Choroid plexus epithelial cell (primary cell): ENCODE results near the gene SND1.

ENCODE experiments used
- DNase-seq: peaks from one replicate; pipeline ENCODE4 v3.0.0-alpha.2; 2010; ENCODE audit warnings: low read depth
- H3K4me3 ChIP-seq: 2 replicates; pipeline ENCODE4 v1.5.1; 2011; ENCODE audit warnings: low read depth, mild to moderate bottlenecking, control low read depth, low read length, moderate library complexity
- TF ChIP-seq, protein P1 (sequence below): conservative IDR thresholded peaks from 2 replicates; pipeline ENCODE4 v1.5.1; 2011; ENCODE audit warnings: low read depth, mild to moderate bottlenecking, control low read depth, inconsistent platforms, low read length, moderate library complexity

The SND1 gene

DNA sequence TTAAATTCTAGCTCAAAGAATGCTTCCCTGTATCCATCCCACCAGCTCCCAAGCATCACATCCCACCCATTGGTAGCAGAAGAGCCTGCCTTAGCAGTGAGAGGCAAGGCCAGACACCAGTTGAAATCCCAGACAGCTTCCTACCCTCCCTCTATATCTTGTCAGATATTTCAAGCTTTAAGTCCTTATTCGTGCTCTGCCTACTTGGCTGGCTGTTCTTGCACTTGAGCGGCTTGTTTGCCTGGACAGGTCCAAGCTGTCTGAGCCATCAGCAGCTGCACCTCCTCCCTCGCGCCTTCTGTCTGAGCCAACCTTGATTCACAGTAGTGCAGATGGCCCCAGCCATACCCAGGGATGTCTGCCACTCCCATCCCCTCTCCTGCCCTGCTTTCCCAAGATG, 362.8 kb downstream of the SND1 start:
- no peak for DNase-seq
- no peak overlapping the region for H3K4me3 ChIP-seq
- TF ChIP-seq, protein P1, sequence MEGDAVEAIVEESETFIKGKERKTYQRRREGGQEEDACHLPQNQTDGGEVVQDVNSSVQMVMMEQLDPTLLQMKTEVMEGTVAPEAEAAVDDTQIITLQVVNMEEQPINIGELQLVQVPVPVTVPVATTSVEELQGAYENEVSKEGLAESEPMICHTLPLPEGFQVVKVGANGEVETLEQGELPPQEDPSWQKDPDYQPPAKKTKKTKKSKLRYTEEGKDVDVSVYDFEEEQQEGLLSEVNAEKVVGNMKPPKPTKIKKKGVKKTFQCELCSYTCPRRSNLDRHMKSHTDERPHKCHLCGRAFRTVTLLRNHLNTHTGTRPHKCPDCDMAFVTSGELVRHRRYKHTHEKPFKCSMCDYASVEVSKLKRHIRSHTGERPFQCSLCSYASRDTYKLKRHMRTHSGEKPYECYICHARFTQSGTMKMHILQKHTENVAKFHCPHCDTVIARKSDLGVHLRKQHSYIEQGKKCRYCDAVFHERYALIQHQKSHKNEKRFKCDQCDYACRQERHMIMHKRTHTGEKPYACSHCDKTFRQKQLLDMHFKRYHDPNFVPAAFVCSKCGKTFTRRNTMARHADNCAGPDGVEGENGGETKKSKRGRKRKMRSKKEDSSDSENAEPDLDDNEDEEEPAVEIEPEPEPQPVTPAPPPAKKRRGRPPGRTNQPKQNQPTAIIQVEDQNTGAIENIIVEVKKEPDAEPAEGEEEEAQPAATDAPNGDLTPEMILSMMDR: no peak

DNA sequence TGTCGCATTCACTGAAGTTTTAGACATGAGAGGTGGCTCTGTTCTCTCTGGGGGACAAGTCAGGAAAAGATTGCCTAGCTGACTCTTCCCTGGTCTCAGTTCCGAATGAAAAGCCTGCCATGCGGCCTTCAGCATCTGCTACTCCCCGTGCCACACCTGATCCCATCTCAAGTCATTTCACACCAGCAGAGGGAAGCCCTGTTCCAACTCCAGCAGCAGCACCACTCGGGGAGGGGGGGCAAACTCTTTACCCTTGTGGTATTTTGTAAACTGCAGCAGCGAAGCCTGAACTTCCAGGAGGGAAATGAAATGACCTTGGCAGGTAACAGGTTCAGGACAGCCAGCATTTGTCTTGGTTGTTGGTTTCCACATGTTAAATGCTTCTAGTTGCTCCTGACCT, 365.5 kb downstream of the SND1 start:
- no peak overlapping the region for H3K4me3 ChIP-seq
- DNase-seq: no peak
- TF ChIP-seq, protein P1: peak; percentile 14

DNA sequence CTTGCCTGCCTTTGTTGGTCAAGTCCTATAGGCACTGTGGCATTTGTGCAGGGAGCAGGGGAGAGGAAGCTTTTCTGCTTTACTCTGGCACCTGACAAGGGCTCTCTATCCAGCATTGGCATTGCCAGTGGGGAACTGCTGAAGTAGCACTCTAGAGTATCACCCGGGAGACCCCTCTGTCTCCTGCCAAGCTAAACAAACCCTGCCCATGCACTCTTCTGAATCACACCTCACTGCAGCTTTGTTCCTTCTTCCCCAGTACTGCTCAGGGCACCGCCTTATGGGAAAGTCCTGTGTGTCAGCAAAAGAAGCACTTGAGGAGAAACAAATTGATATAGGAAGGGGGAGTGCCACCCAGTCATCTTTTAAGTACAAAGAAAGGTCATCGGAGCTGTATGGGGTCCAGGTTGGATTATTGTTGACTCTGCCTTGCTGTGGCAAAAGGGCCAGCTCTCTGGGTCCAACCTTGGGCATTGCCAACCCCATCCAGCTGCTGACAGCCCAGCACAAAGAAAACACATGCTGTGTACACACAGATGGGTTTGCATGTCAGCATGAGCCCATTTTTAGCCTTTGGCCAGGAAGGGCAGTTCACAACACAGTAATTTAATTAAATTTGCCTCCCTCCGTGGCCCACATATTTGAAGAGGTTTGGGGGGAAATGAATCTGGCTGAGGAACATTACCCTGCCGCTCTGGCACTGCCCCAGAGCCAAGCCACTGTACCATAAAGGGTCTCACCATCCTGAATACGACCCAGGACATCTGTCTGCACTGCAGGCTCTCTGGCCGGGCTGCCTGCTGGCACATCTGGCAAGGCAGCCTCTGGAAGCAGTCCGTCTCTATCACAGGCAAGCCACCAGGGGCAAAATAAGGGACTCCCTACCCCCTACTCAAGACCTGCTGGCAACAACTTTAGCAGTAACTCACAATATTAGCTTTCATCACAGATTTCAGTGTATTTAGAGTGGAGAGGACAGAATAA, 366.2 kb downstream of the SND1 start:
- no peak overlapping the region for H3K4me3 ChIP-seq
- TF ChIP-seq, protein P1: no peak
- DNase-seq: no peak

DNA sequence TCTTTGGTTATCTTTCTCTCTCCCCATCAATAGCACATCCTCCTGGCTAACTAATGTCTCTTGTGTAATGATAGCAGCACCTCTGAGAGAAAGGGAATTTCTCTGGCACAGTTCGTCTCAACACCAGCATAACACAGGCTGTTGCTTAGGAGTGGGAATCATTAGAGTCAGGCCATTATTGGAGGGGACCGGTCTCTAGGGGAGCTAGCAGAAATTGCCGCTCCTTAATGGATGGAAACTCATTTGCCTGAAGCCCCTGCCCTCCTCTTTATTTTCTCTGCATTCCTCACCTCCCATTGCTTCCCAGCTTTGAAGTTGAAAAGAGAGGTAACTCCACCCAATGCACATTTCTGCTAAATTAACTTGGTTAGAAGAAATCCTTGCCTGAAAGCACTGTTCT, 367.3 kb downstream of the SND1 start:
- TF ChIP-seq, protein P1: no peak
- no peak overlapping the region for H3K4me3 ChIP-seq
- no peak for DNase-seq

DNA sequence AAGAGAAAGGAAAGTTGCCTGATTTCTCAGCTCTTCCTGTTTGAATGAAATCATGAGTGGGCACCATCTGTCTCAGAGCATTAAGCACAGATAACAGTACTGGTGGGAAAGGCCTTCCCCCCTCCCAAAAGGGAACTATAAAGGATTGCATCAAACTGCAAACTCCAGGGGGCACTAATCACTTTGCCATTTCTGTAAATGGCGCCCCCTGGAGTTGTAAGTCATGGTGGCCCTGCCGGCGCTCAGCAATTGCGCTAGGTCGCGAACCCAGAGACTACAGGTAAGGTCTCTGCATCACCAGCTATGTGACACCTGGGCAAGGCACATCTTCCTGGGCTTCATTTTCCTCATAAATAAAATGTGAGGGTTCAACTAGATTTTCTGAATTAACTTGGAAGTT, 368.2 kb downstream of the SND1 start:
- no peak overlapping the region for H3K4me3 ChIP-seq
- TF ChIP-seq, protein P1: peak; percentile 40
- DNase-seq: no peak

DNA sequence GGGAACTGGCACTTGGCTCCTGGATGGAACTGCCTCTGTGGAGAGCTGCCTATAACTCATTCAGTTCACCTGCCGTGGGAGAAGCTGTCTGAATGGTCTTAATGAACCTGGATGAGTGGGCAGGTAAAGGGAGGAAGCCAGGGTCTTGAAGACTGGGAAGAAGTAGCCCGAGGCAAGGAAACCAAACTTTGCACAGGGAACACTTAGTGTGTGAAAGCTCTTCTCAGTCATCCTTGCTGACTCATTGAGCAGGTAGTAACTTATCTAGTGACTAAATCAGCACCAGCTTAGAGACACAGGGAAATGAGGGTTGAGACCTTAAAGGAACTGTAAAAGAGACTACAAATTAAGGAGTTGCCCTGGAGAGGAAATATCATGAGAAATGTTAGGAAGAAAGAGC, 369.4 kb downstream of the SND1 start:
- TF ChIP-seq, protein P1: no peak
- DNase-seq: no peak
- H3K4me3 ChIP-seq: no peak overlapping the region
